H1 (cell line): ENCODE measurements around the gene CAMSAP1. TPM values are rescaled to one million over a fixed set of nuclear protein-coding genes. Genes with fewer than 3 reads are reported as not detected.

Experiments used
- CTCF ChIA-PET: fragments of 300-600 bp; sonication (Branson Sonifier 250); formaldehyde crosslinking; loops from one replicate; lab custom pipeline; 2021; ENCODE audit not compliant: partially characterized antibody; lab: Charles Lee
- POLR2A ChIA-PET: fragments of 300-600 bp; sonication (Branson Sonifier 250); formaldehyde crosslinking; loops from one replicate; lab custom pipeline; 2021; ENCODE audit warnings: inconsistent platforms; ENCODE audit not compliant: partially characterized antibody; lab: Charles Lee
- DNase-seq, 2 experiments: peaks; one replicate each; pipeline versions ENCODE4 v3.0.0 to v3.0.0-alpha.2; 2010 to 2022; ENCODE audit warnings: low spot score in 2 of 2, low read depth in 1 of 2, mixed read lengths in 1 of 2
- FAIRE-seq: peaks from 2 replicates; lab custom pipeline; 2011; peaks lifted over from hg19 to GRCh38; lab: Jason Lieb, UNC
- H2AFZ ChIP-seq: 2 replicates; pipeline ENCODE4 v1.8.1; 2012; ENCODE audit warnings: low read length, inconsistent platforms
- H2AK5ac ChIP-seq: 2 replicates; pipeline ENCODE4 v1.6.1; 2013; ENCODE audit warnings: low read depth, low read length
- H2BK120ac ChIP-seq: replicated peaks from 2 replicates; pipeline ENCODE3; 2013; ENCODE audit warnings: low read depth, low read length, inconsistent platforms
- H2BK12ac ChIP-seq: 2 replicates; pipeline ENCODE4 v1.6.1; 2013; ENCODE audit warnings: low read depth, low read length
- H2BK15ac ChIP-seq: 2 replicates; pipeline ENCODE4 v1.6.1; 2013; ENCODE audit warnings: low read length
- H2BK20ac ChIP-seq: 2 replicates; pipeline ENCODE4 v1.6.1; 2013; ENCODE audit warnings: low read length
- H2BK5ac ChIP-seq: 2 replicates; pipeline ENCODE4 v1.6.1; 2013; ENCODE audit warnings: low read depth, low read length
- H3K14ac ChIP-seq: 2 replicates; pipeline ENCODE4 v1.6.1; 2013; ENCODE audit warnings: inconsistent platforms; ENCODE audit not compliant: insufficient read length
- H3K18ac ChIP-seq: 2 replicates; pipeline ENCODE4 v1.6.1; 2013; ENCODE audit warnings: low read length; ENCODE audit errors: extremely low read depth
- H3K23ac ChIP-seq: 2 replicates; pipeline ENCODE4 v1.6.1; 2013; ENCODE audit warnings: inconsistent platforms; ENCODE audit not compliant: insufficient read length
- H3K23me2 ChIP-seq: 2 replicates; pipeline ENCODE4 v1.6.1; 2013; ENCODE audit warnings: low read depth, low read length
- H3K27ac ChIP-seq: 2 replicates; pipeline ENCODE4 v1.6.1; 2011; ENCODE audit warnings: low read depth, low read length, inconsistent platforms
- H3K27me3 ChIP-seq, 4 experiments: replicated peaks in 1 of 4; 1 replicate in 1 of 4; 2 replicates in 3 of 4; pipeline versions ENCODE4 v1.6.1 to v1.8.1; 2011 to 2013; ENCODE audit warnings: low read length in 3 of 4, mild to moderate bottlenecking in 3 of 4, inconsistent platforms in 2 of 4, mixed read lengths in 2 of 4, moderate library complexity in 1 of 4; ENCODE audit not compliant: control insufficient read depth in 3 of 4, insufficient read depth in 3 of 4; ENCODE audit errors: extremely low read depth in 1 of 4
- H3K36me3 ChIP-seq, 4 experiments: 2 replicates each; pipeline versions ENCODE4 v1.6.1 to v1.8.1; 2011 to 2013; ENCODE audit warnings: mild to moderate bottlenecking in 4 of 4, low read length in 3 of 4, moderate library complexity in 2 of 4, control low read depth in 1 of 4, inconsistent platforms in 1 of 4; ENCODE audit not compliant: insufficient read depth in 4 of 4, control insufficient read depth in 2 of 4
- H3K4ac ChIP-seq: replicated peaks from 2 replicates; pipeline ENCODE3; 2013; ENCODE audit warnings: low read length, low read depth, mixed read lengths, inconsistent platforms; ENCODE audit not compliant: insufficient read length
- H3K4me1 ChIP-seq, 4 experiments: replicated peaks in 1 of 4; 1 replicate in 1 of 4; 2 replicates in 3 of 4; pipeline versions ENCODE4 v1.6.1 to v1.8.1; 2011 to 2013; ENCODE audit warnings: low read length in 3 of 4, inconsistent platforms in 2 of 4, mixed read lengths in 1 of 4; ENCODE audit not compliant: insufficient read depth in 4 of 4, control insufficient read depth in 3 of 4
- H3K4me2 ChIP-seq, 2 experiments: 2 replicates each; pipeline versions ENCODE4 v1.6.1 to v1.8.1; 2011 to 2013; ENCODE audit warnings: low read depth in 2 of 2, low read length in 2 of 2, control low read depth in 1 of 2, inconsistent platforms in 1 of 2, mild to moderate bottlenecking in 1 of 2; ENCODE audit not compliant: insufficient read depth in 1 of 2
- H3K4me3 ChIP-seq, 4 experiments: fragments of 200-600, 300-600 bp in 1 of 4; sonication (generic), shearing (Covaris generic), sonication (Bioruptor Twin) in 1 of 4; 2 replicates each; pipeline versions ENCODE4 v1.5.1 to v1.8.1; 2011 to 2016; ENCODE audit warnings: low read length in 4 of 4, low read depth in 3 of 4, control low read depth in 2 of 4, inconsistent platforms in 2 of 4, mild to moderate bottlenecking in 2 of 4, mixed read lengths in 1 of 4, moderate library complexity in 1 of 4; ENCODE audit not compliant: insufficient read depth in 2 of 4; ENCODE audit errors: extremely low read depth in 1 of 4
- H3K56ac ChIP-seq: replicated peaks from 2 replicates; pipeline ENCODE3; 2013; ENCODE audit warnings: low read depth, mild to moderate bottlenecking, mixed read lengths, low read length, inconsistent platforms; ENCODE audit not compliant: insufficient read length
- H3K79me1 ChIP-seq: 2 replicates; pipeline ENCODE4 v1.6.1; 2013; ENCODE audit warnings: low read depth, low read length, control low read depth
- H3K79me2 ChIP-seq, 2 experiments: 2 replicates each; pipeline versions ENCODE4 v1.6.1 to v1.8.1; 2012 to 2013; ENCODE audit warnings: low read length in 2 of 2, mild to moderate bottlenecking in 2 of 2, inconsistent platforms in 1 of 2; ENCODE audit not compliant: insufficient read depth in 2 of 2, control insufficient read depth in 1 of 2
- H3K9ac ChIP-seq, 4 experiments: replicated peaks in 1 of 4; 1 replicate in 1 of 4; 2 replicates in 3 of 4; pipeline versions ENCODE4 v1.6.1 to v1.8.1; 2011 to 2013; ENCODE audit warnings: low read depth in 3 of 4, low read length in 3 of 4, control low read depth in 2 of 4, mild to moderate bottlenecking in 2 of 4, moderate library complexity in 2 of 4, inconsistent platforms in 1 of 4; ENCODE audit errors: extremely low read depth in 1 of 4
- H3K9me3 ChIP-seq, 2 experiments: 2 replicates each; pipeline versions ENCODE4 v1.6.1 to v1.8.1; 2012 to 2013; ENCODE audit warnings: mild to moderate bottlenecking in 2 of 2, moderate library complexity in 2 of 2, control low read depth in 1 of 2, inconsistent platforms in 1 of 2, low read depth in 1 of 2, low read length in 1 of 2, mixed read lengths in 1 of 2; ENCODE audit not compliant: insufficient read depth in 2 of 2
- H4K20me1 ChIP-seq, 2 experiments: replicated peaks in 1 of 2; 2 replicates each; pipeline versions ENCODE3 to v1.8.1; 2011 to 2013; ENCODE audit warnings: inconsistent platforms in 2 of 2, low read length in 2 of 2, mild to moderate bottlenecking in 1 of 2; ENCODE audit not compliant: insufficient read depth in 2 of 2, control insufficient read depth in 1 of 2
- H4K5ac ChIP-seq: 2 replicates; pipeline ENCODE4 v1.6.1; 2013; ENCODE audit warnings: low read length, low read depth, mixed read lengths, inconsistent platforms; ENCODE audit not compliant: insufficient read length
- H4K8ac ChIP-seq: 2 replicates; pipeline ENCODE4 v1.8.0; 2013; ENCODE audit warnings: mild to moderate bottlenecking, moderate library complexity, low read length, inconsistent platforms; ENCODE audit not compliant: insufficient read depth; ENCODE audit errors: extremely low read depth
- H4K91ac ChIP-seq: replicated peaks from 2 replicates; pipeline ENCODE3; 2013; ENCODE audit warnings: low read length, mixed read lengths, inconsistent platforms; ENCODE audit not compliant: insufficient read length
- BACH1 ChIP-seq: IDR thresholded peaks from 2 replicates; pipeline ENCODE4 v1.6.1; 2012; ENCODE audit warnings: low read length, improper control_type of control experiment
- CBX8 ChIP-seq: fragments of 300-800, 300-1000 bp; sonication (generic); IDR thresholded peaks from 2 replicates; pipeline ENCODE4 v1.7.1; 2016; ENCODE audit warnings: low read depth, low read length, borderline replicate concordance
- EP300 ChIP-seq, 2 experiments: IDR thresholded peaks; 1 replicate in 1 of 2; 2 replicates in 1 of 2; pipeline ENCODE4 v1.6.1; 2011 to 2012; ENCODE audit warnings: low read depth in 2 of 2, low read length in 2 of 2, mild to moderate bottlenecking in 2 of 2, borderline replicate concordance in 1 of 2, inconsistent platforms in 1 of 2, moderate library complexity in 1 of 2
- FOSL1 ChIP-seq: IDR thresholded peaks from 2 replicates; pipeline ENCODE4 v1.6.1; 2011; ENCODE audit warnings: mild to moderate bottlenecking, low read depth, low read length, moderate library complexity; ENCODE audit not compliant: insufficient read depth
- GTF2F1 ChIP-seq: IDR thresholded peaks from 2 replicates; pipeline ENCODE4 v1.6.1; 2012; ENCODE audit warnings: low read depth, low read length, improper control_type of control experiment, borderline replicate concordance
- NRF1 ChIP-seq: IDR thresholded peaks from 2 replicates; pipeline ENCODE4 v1.6.1; 2011; ENCODE audit warnings: mild to moderate bottlenecking, low read depth, low read length, improper control_type of control experiment
- RXRA ChIP-seq: IDR thresholded peaks from 2 replicates; pipeline ENCODE4 v1.6.1; 2011; ENCODE audit warnings: low read depth, mild to moderate bottlenecking, low read length, moderate library complexity; ENCODE audit not compliant: insufficient read depth
- SAP30 ChIP-seq: fragments of 300-600 bp; sonication (generic); IDR thresholded peaks from 2 replicates; pipeline ENCODE4 v1.7.1; 2012; ENCODE audit warnings: low read length, moderate library complexity, mild to moderate bottlenecking, inconsistent platforms; ENCODE audit not compliant: insufficient read depth, insufficient replicate concordance
- SP1 ChIP-seq: IDR thresholded peaks from 2 replicates; pipeline ENCODE4 v1.6.1; 2011; ENCODE audit warnings: low read depth, low read length
- SP2 ChIP-seq: IDR thresholded peaks from 2 replicates; pipeline ENCODE4 v1.6.1; 2012; ENCODE audit warnings: mild to moderate bottlenecking, low read length, inconsistent platforms
- TAF7 ChIP-seq: optimal IDR thresholded peaks from 2 replicates; pipeline ENCODE3; 2011; ENCODE audit warnings: low read depth, mild to moderate bottlenecking, inconsistent platforms, low read length, moderate library complexity, borderline replicate concordance
- TEAD4 ChIP-seq: IDR thresholded peaks from 2 replicates; pipeline ENCODE4 v1.6.1; 2012; ENCODE audit warnings: low read depth, low read length, inconsistent platforms, mixed read lengths
- WGBS, 2 experiments: shearing (Covaris generic) in 1 of 2; methylation state at CpG; one replicate each; pipeline versions ENCODE4 v1.1.6 to v1.1.7; 2013 to 2015; ENCODE audit warnings: low lambda C conversion rate in 2 of 2, mixed read lengths in 2 of 2, inconsistent platforms in 1 of 2, low coverage in 1 of 2, missing lambda C conversion rate in 1 of 2; ENCODE audit not compliant: insufficient replicate concordance in 2 of 2, insufficient coverage in 1 of 2, insufficient read length in 1 of 2; ENCODE audit errors: extremely low coverage in 1 of 2, missing lambda C conversion rate in 1 of 2; 5-methylcytosine and 5-hydroxymethylcytosine counted together
- polyA plus RNA-seq, 7 experiments: library from polyadenylated mRNA; depleted of rRNA in 3 of 7; stranded (reverse) in 5 of 7; unstranded in 2 of 7; fragments of >200 nt in 5 of 7; fragments of 200-250 nt in 2 of 7; gene quantifications; 1 replicate in 5 of 7; 2 replicates in 1 of 7; 4 replicates in 1 of 7; pipeline versions ENCODE4 v1.2.1 to v1.2.3, GENCODE V29; 2011 to 2013; ENCODE audit warnings: missing spikeins in 2 of 7, mixed read lengths in 2 of 7
- total RNA-seq: library from RNA; stranded (reverse); fragmentation: NEBNext Ultra II Directional; extraction: Animal tissue kit (Norgen Biotek cat#: 25700); gene quantifications from 2 replicates; pipeline ENCODE4 v1.2.1, GENCODE V29; 2021

CAMSAP1 gene
- total and polyA plus RNA-seq, 2 of the 8 experiments (the other 6 are each of a cell fraction or from before 2014, with no cell fraction given), result 13.4 to 44.0 TPM

- no peak overlapping the region for H4K5ac ChIP-seq
- H3K4me1 ChIP-seq, result no peaks in the 10 kb centered on the region
- H3K9ac ChIP-seq, result no peak overlapping the region; a peak in 1 of 7 replicates
- H3K79me1 ChIP-seq, result peaks cover 6% of the 10 kb centered on the region; the same call in 1 of the 2 replicates
- no peak overlapping the region for H2BK15ac ChIP-seq
- H2BK120ac ChIP-seq, result no peak overlapping the region
- no peak overlapping the region for H3K18ac ChIP-seq
- H3K4ac ChIP-seq, result no peak overlapping the region
- no peak overlapping the region for H4K8ac ChIP-seq
- peaks cover 3 to 14% (median 7%) of the 10 kb centered on the region in 4 experiments; a peak in 5 of 8 replicates for H3K36me3 ChIP-seq
- no peak overlapping the region for H4K91ac ChIP-seq
- CTCF ChIA-PET, result interaction anchor here (0.8 to 1.7 kb wide), 3 partner anchors 37 to 67 kb away, joined by 3 to 5 read pairs (median 3); no protein-coding TSS in a partner anchor
- no peak overlapping the region for H2BK12ac ChIP-seq
- no peaks in the 10 kb centered on the region for H3K27me3 ChIP-seq
- H3K4me2 ChIP-seq, result no peak overlapping the region
- no peak overlapping the region for H2BK20ac ChIP-seq
- DNase-seq (no peak), FAIRE-seq (no peak)
- H2BK5ac ChIP-seq, result no peak overlapping the region; the same call in 1 of the 2 replicates
- no peaks in the 10 kb centered on the region for H3K23me2 ChIP-seq
- no peaks in the 10 kb centered on the region for H3K79me2 ChIP-seq
- no peak overlapping the region for H2AFZ ChIP-seq
- no peak overlapping the region for H3K14ac ChIP-seq
- no peak overlapping the region for H3K23ac ChIP-seq
- no peak overlapping the region for H3K56ac ChIP-seq
- H3K9me3 ChIP-seq, result no peaks in the 10 kb centered on the region
- peaks cover 2 to 20% of the 10 kb centered on the region in 2 experiments for H4K20me1 ChIP-seq
- no peak overlapping the region for H3K4me3 ChIP-seq
- 94% methylated on average over 32 of the region's 33 CpGs; no CpG with 5 or more reads in 1 of the 2 experiments for WGBS, 2 experiments
- POLR2A ChIA-PET, result no interaction called here
- H2AK5ac ChIP-seq, result no peak overlapping the region
- no peak overlapping the region for H3K27ac ChIP-seq
- TF ChIP-seq BACH1, result no peak
- TF ChIP-seq RXRA, result no peak
- no peak for TF ChIP-seq TAF7
- no peak for TF ChIP-seq NRF1
- TF ChIP-seq TEAD4, result no peak
- no peak for TF ChIP-seq SAP30
- no peak for TF ChIP-seq SP1
- no peak for TF ChIP-seq EP300 (IDR thresholded peaks at IDR 0.05; ENCODE audit: borderline replicate concordance in 1 of 2, low read depth in 2 of 2, low read length in 2 of 2)
- TF ChIP-seq SP2, result no peak
- no peak for TF ChIP-seq GTF2F1
- no peak for TF ChIP-seq CBX8
- no peak for TF ChIP-seq FOSL1
Observed at GRCh38 chr9:135930446-135931345, 23.4 kb upstream of the CAMSAP1 start.
